B cell (primary cell): ENCODE data around the gene CHD5. TPM values are rescaled to one million over a fixed set of nuclear protein-coding genes. Genes with fewer than 3 reads are reported as not detected.

Experiments used
- ATAC-seq: fragments of 200-7000 bp; cut with Tn5 transposase; one replicate; pipeline ENCODE4 v1.10.0; 2021; ENCODE audit warnings: low read depth, mild to moderate bottlenecking, moderate number of reproducible peaks, moderate library complexity
- CTCF ChIA-PET: fragments of 350-600 bp; sonication (Branson Sonifier 250); formaldehyde crosslinking; loops from one replicate; lab custom pipeline; 2021; ENCODE audit warnings: antibody characterized with exemption, inconsistent platforms; lab: Charles Lee
- POLR2A ChIA-PET: fragments of 350-600 bp; sonication (Branson Sonifier 250); formaldehyde crosslinking; loops from one replicate; lab custom pipeline; 2021; ENCODE audit warnings: antibody characterized with exemption; lab: Charles Lee
- DNase-seq: peaks from one replicate; pipeline ENCODE4 v3.0.0; 2013
- H2AFZ ChIP-seq: 2 replicates; pipeline ENCODE4 v1.6.1; 2012; ENCODE audit warnings: mild to moderate bottlenecking, low read depth, low read length; ENCODE audit not compliant: insufficient read depth, poor library complexity, severe bottlenecking
- H3K27ac ChIP-seq, 2 donors: 1 replicate in 1 of 2; 2 replicates in 1 of 2; pipeline ENCODE4 v1.5.1; 2012 to 2013; ENCODE audit warnings: low read length in 2 of 2, mild to moderate bottlenecking in 2 of 2, moderate library complexity in 1 of 2
- H3K27me3 ChIP-seq, 4 experiments: fragments of 200-600 bp in 1 of 4; sonication (generic) in 1 of 4; replicated peaks in 1 of 4; 1 replicate in 2 of 4; 2 replicates in 2 of 4; pipeline versions ENCODE4 v1.6.1 to v1.7.0; 2013 to 2016; ENCODE audit warnings: low read length in 3 of 4, mild to moderate bottlenecking in 2 of 4, mixed read lengths in 1 of 4, moderate library complexity in 1 of 4; ENCODE audit not compliant: insufficient read depth in 4 of 4, control insufficient read depth in 3 of 4; ENCODE audit errors: control extremely low read depth in 1 of 4
- H3K36me3 ChIP-seq, 2 experiments: replicated peaks in 1 of 2; 1 replicate in 1 of 2; 2 replicates in 1 of 2; pipeline versions ENCODE4 v1.6.1 to v1.7.1; 2013; ENCODE audit warnings: low read length in 1 of 2; ENCODE audit not compliant: insufficient read depth in 2 of 2, control insufficient read depth in 1 of 2; ENCODE audit errors: control extremely low read depth in 1 of 2, extremely low read depth in 1 of 2
- H3K4me1 ChIP-seq, 2 donors: fragments of 200-600 bp in 1 of 2; sonication (generic) in 1 of 2; 1 replicate in 1 of 2; 2 replicates in 1 of 2; pipeline versions ENCODE4 v1.5.1 to v1.6.1; 2013 to 2017; ENCODE audit warnings: low read length in 2 of 2; ENCODE audit not compliant: control insufficient read depth in 2 of 2, insufficient read depth in 2 of 2
- H3K4me2 ChIP-seq: replicated peaks from 2 replicates; pipeline ENCODE3; 2012; ENCODE audit warnings: mild to moderate bottlenecking, low read depth, low read length; ENCODE audit not compliant: poor library complexity, severe bottlenecking
- H3K4me3 ChIP-seq, 5 experiments: fragments of 200-600 bp in 1 of 5; sonication (generic) in 1 of 5; 1 replicate in 3 of 5; 2 replicates in 2 of 5; pipeline versions ENCODE4 v1.5.1 to v1.7.0; 2011 to 2016; ENCODE audit warnings: low read length in 4 of 5, mild to moderate bottlenecking in 4 of 5, low read depth in 2 of 5, control low read depth in 1 of 5, moderate library complexity in 1 of 5; ENCODE audit not compliant: insufficient read depth in 1 of 5; ENCODE audit errors: control extremely low read depth in 1 of 5, extremely low read depth in 1 of 5
- H3K79me2 ChIP-seq: fragments of 200-600 bp; sonication (generic); one replicate; pipeline ENCODE4 v1.6.0; 2016; ENCODE audit warnings: low read length; ENCODE audit not compliant: control insufficient read depth, insufficient read depth
- H3K9ac ChIP-seq: fragments of 200-600 bp; sonication (generic); 2 replicates; pipeline ENCODE4 v1.6.1; 2017; ENCODE audit warnings: mild to moderate bottlenecking, low read length, moderate library complexity
- H3K9me3 ChIP-seq, 3 donors: one replicate each; pipeline versions ENCODE4 v1.6.1 to v1.7.1; 2013; ENCODE audit warnings: low read length in 2 of 3; ENCODE audit not compliant: control insufficient read depth in 2 of 3, insufficient read depth in 1 of 3; ENCODE audit errors: control extremely low read depth in 1 of 3
- H4K20me1 ChIP-seq: 2 replicates; pipeline ENCODE4 v1.6.0; 2012; ENCODE audit warnings: mild to moderate bottlenecking, low read length; ENCODE audit not compliant: insufficient read depth, control insufficient read depth, poor library complexity, severe bottlenecking
- H3K27ac Mint-ChIP-seq: one replicate; pipeline ENCODE4 v1.8.0; 2021; ENCODE audit warnings: mixed read lengths
- H3K27me3 Mint-ChIP-seq: one replicate; pipeline ENCODE4 v1.8.0; 2021; ENCODE audit warnings: mixed read lengths
- H3K4me1 Mint-ChIP-seq: one replicate; pipeline ENCODE4 v1.8.0; 2021; ENCODE audit warnings: mixed read lengths
- H3K4me3 Mint-ChIP-seq: one replicate; pipeline ENCODE4 v1.8.0; 2021; ENCODE audit warnings: mixed read lengths
- H3K9me3 Mint-ChIP-seq: one replicate; pipeline ENCODE4 v1.8.0; 2022; ENCODE audit warnings: mixed read lengths; ENCODE audit not compliant: insufficient read depth
- CTCF ChIP-seq: fragments of 200-600 bp; IDR thresholded peaks from one replicate; pipeline ENCODE4 v1.8.0; 2022; ENCODE audit warnings: antibody characterized with exemption, mild to moderate bottlenecking
- EZH2 ChIP-seq: IDR thresholded peaks from 2 replicates; pipeline ENCODE4 v1.6.1; 2012; ENCODE audit warnings: borderline replicate concordance, low read depth, mild to moderate bottlenecking, moderate library complexity, low read length; ENCODE audit not compliant: insufficient read depth, poor library complexity, severe bottlenecking
- WGBS: methylation state at CpG from one replicate; pipeline ENCODE4 v1.1.5; 2013; ENCODE audit warnings: missing lambda C conversion rate; ENCODE audit not compliant: insufficient coverage; 5-methylcytosine and 5-hydroxymethylcytosine counted together
- intact Hi-C: fragments of 100-400 bp; cut with micrococcal nuclease; formaldehyde crosslinking; loops from one replicate; pipeline ENCODE4 v1.10.0; 2022
- polyA plus RNA-seq: library from polyadenylated mRNA; depleted of rRNA; stranded (reverse); fragments of >200 nt; gene quantifications from 2 replicates; pipeline ENCODE4 v1.2.3, GENCODE V29; 2012
- total RNA-seq, 2 donors: library from RNA; stranded (reverse); fragments of 120-200 nt in 1 of 2; gene quantifications; 1 replicate in 1 of 2; 2 replicates in 1 of 2; pipeline versions ENCODE4 v1.2.3 to v1.2.4, GENCODE V29; 2013 to 2022

Gene CHD5
- total and polyA plus RNA-seq, 2 donors (not counting 1 experiment from before 2014, with no cell fraction given) = 0.18 to 0.20 TPM

DNA sequence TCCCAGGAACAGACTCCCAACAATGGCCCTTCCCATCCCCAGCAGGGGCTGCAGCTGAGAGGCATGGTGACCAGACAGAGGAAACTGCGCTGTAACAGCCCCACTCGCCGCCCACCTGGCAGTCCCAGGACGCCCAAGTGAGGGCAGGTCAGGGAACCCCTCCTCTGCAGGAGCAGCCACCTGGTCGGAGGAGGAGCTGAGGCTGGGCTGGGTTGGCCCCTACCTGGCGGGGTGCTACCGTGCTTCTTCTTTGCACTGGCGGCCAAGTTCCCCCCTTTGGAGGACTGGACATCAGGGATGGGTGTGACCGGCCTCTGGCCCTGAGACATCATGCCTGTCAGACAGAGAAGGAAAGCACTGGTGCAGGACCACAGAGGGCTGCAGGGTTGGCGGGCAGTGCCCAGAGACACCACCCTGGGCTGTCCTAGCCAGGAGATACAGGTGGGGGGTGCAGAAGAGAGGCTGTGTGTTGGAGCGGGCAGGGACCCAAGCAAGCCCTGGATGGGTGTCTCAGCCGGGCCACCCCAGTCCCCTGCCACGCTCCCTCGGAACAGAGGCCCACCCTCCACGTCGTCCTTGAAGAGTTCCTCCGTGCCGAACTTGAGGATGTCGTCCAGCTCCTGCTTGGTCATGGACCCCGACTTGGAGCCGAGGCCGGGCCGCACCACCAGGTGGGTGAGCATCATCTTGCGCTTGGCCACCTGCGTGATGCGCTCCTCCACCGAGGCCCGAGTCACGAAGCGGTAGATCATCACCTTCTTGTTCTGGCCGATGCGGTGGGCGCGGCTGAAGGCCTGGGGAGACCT lies 51.6 kb downstream of the CHD5 start:
- peak overlapping the region; percentile 46 for H3K4me2 ChIP-seq
- WGBS = 97% methylated on average over 34 of the region's 34 CpGs
- no peak overlapping the region for H3K9ac ChIP-seq
- peaks cover 3% of the 10 kb centered on the region for H3K4me1 Mint-ChIP-seq
- TF ChIP-seq CTCF (no peak), EZH2 (no peak)
- H3K27ac ChIP-seq = no peak overlapping the region
- no peaks in the 10 kb centered on the region for H4K20me1 ChIP-seq
- no peak overlapping the region for H3K4me3 Mint-ChIP-seq
- no peak overlapping the region for H3K27ac Mint-ChIP-seq
- POLR2A ChIA-PET = no interaction called here
- no peaks in the 10 kb centered on the region for H3K79me2 ChIP-seq
- H2AFZ ChIP-seq = no peak overlapping the region
- no peak overlapping the region for H3K4me3 ChIP-seq
- no peaks in the 10 kb centered on the region for H3K36me3 ChIP-seq
- H3K9me3 ChIP-seq = peaks cover 0 to 21% (median 0%) of the 10 kb centered on the region in 3 donors
- H3K4me1 ChIP-seq = no peaks in the 10 kb centered on the region
- peaks cover 10% of the 10 kb centered on the region for H3K27me3 Mint-ChIP-seq
- DNase-seq = no peak
- peaks cover 8% of the 10 kb centered on the region for H3K9me3 Mint-ChIP-seq
- peaks cover 0 to 8% (median 0%) of the 10 kb centered on the region in 4 experiments for H3K27me3 ChIP-seq
- ATAC-seq = no peak
- intact Hi-C loops = no loop called here
- CTCF ChIA-PET = no interaction called here

- POLR2A ChIA-PET = no interaction called here
Observed at GRCh38 chr1:6127587-6128163, 52.4 kb downstream of the CHD5 start.

More at GRCh38 chr1:6127587-6128163, 52.4 kb downstream of the CHD5 start:
- Histone ChIP-seq H2AFZ (no peak overlapping the region), H3K4me1 (no peaks in the 10 kb centered on the region), H3K36me3 (no peaks in the 10 kb centered on the region), H3K9ac (no peak overlapping the region), H3K79me2 (no peaks in the 10 kb centered on the region), H4K20me1 (no peaks in the 10 kb centered on the region), H3K27ac (no peak overlapping the region), H3K4me3 (no peak overlapping the region), H3K4me2 (peak overlapping the region; percentile 46), H3K9me3 (peaks cover 0 to 18% (median 0%) of the 10 kb centered on the region in 3 donors), H3K27me3 (peaks cover 0 to 8% (median 0%) of the 10 kb centered on the region in 4 experiments)
- Mint-ChIP-seq H3K9me3 (peaks cover 8% of the 10 kb centered on the region), H3K27ac (no peak overlapping the region), H3K4me3 (no peak overlapping the region), H3K27me3 (peaks cover 10% of the 10 kb centered on the region), H3K4me1 (peaks cover 3% of the 10 kb centered on the region)
- peak; percentile 77 for ATAC-seq
- CTCF ChIA-PET = no interaction called here
- WGBS = 28% methylated on average over 41 of the region's 41 CpGs
- no peak for TF ChIP-seq EZH2
- TF ChIP-seq CTCF = no peak
- peak; percentile 43 for DNase-seq
- intact Hi-C loops = no loop called here
